Hematopoietic multipotent progenitor cell treated with erythropoietin and hydrocortisone succinate and interleukin-3 and kit ligand, for 15 days (in vitro differentiated cells): ENCODE measurements around the gene TMEM174.
"Not testable (repeated sequence)": the region's sequence is repeated elsewhere in the genome, so short reads cannot be mapped to it uniquely, and the experiment has no call there.

Source experiments
- DNase-seq: peaks from one replicate; pipeline ENCODE4 v3.0.0-alpha.2; 2015; ENCODE audit warnings: low spot score

Gene TMEM174

GRCh38 chr5:73196201-73196600 is 23.2 kb downstream of the TMEM174 start:
- DNase-seq, result no peak

- DNase-seq, result no peak
These were observed 24.8 kb downstream of the TMEM174 start for GRCh38 chr5:73197637-73198257.

GRCh38 chr5:73198833-73199592 is 26.0 kb downstream of the TMEM174 start:
- DNase-seq, result no peak

- no peak for DNase-seq
These were observed 26.7 kb downstream of the TMEM174 start for GRCh38 chr5:73199671-73200070.

- DNase-seq, result peak; percentile 77
These were observed 28.8 kb downstream of the TMEM174 start for GRCh38 chr5:73201547-73202513.

- no peak for DNase-seq
These were observed 31.3 kb downstream of the TMEM174 start for GRCh38 chr5:73204332-73204731.

GRCh38 chr5:73204733-73205132 is 31.7 kb downstream of the TMEM174 start:
- DNase-seq, result no peak

GRCh38 chr5:73205305-73205704 is 32.3 kb downstream of the TMEM174 start:
- peak; percentile 33 for DNase-seq

- DNase-seq, result not testable (repeated sequence)
These were observed 34.2 kb downstream of the TMEM174 start for GRCh38 chr5:73207239-73207638.

GRCh38 chr5:73209075-73209474 is 36.1 kb downstream of the TMEM174 start:
- not testable (repeated sequence) for DNase-seq

- DNase-seq, result not testable (repeated sequence)
These were observed 39.7 kb downstream of the TMEM174 start for GRCh38 chr5:73212693-73213092.

GRCh38 chr5:73213566-73213998 is 40.6 kb downstream of the TMEM174 start:
- DNase-seq, result no peak

GRCh38 chr5:73214306-73214705 is 41.3 kb downstream of the TMEM174 start:
- DNase-seq, result no peak

GRCh38 chr5:73214996-73215395 is 42.0 kb downstream of the TMEM174 start:
- no peak for DNase-seq

- DNase-seq, result no peak
These were observed 42.5 kb downstream of the TMEM174 start for GRCh38 chr5:73215531-73215890.

GRCh38 chr5:73215891-73216610 is 43.1 kb downstream of the TMEM174 start:
- peak; percentile 65 for DNase-seq

- no peak for DNase-seq
These were observed 45.7 kb downstream of the TMEM174 start for GRCh38 chr5:73218552-73219171.

GRCh38 chr5:73219336-73219735 is 46.3 kb downstream of the TMEM174 start:
- DNase-seq, result not testable (repeated sequence)

GRCh38 chr5:73221161-73221560 is 48.2 kb downstream of the TMEM174 start:
- DNase-seq, result no peak

- no peak for DNase-seq
These were observed 48.7 kb downstream of the TMEM174 start for GRCh38 chr5:73221726-73222125.

GRCh38 chr5:73222173-73222572 is 49.2 kb downstream of the TMEM174 start:
- DNase-seq, result no peak
